ENCODE data around the gene C4orf50. TPM values are rescaled to one million over a fixed set of nuclear protein-coding genes. Genes with fewer than 3 reads are reported as not detected.

The C4orf50 gene
- total RNA-seq, 1 donor from 2014 or later: 0.09 TPM

DNA sequence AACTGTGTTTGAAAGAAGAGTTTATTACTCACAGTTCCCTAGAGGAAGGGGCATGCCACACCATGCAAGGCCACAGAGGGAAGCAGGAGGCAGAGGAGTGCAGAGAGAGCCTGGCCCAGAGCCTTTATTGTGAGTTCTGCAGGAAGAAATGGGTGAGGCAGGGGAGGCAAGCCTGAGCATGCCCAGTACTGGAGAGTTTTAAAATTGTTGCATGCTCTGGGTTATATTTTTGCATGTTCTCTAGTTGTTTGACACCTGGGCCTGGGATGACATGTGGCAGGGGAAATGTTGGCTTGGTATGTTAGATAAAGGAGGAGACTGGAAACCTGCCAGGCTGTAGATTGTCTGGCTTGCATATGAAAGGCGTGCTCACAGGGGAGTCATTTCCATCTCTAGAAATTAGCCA is 105.6 kb downstream of the C4orf50 start:
- DNase-seq (no peak), ATAC-seq (no peak)
- H3K27me3 ChIP-seq (ENCODE audit: low read depth): no peaks in the 10 kb centered on the region
- H3K4me1 ChIP-seq: peaks cover 6% of the 10 kb centered on the region
- H3K4me3 ChIP-seq: no peak overlapping the region
- intact Hi-C loops (cut with DNase I): no loop called here
- peaks cover 3% of the 10 kb centered on the region for H3K9me3 ChIP-seq
- H3K27ac ChIP-seq: no peak overlapping the region
- H3K36me3 ChIP-seq: no peaks in the 10 kb centered on the region
- TF ChIP-seq, protein P1, sequence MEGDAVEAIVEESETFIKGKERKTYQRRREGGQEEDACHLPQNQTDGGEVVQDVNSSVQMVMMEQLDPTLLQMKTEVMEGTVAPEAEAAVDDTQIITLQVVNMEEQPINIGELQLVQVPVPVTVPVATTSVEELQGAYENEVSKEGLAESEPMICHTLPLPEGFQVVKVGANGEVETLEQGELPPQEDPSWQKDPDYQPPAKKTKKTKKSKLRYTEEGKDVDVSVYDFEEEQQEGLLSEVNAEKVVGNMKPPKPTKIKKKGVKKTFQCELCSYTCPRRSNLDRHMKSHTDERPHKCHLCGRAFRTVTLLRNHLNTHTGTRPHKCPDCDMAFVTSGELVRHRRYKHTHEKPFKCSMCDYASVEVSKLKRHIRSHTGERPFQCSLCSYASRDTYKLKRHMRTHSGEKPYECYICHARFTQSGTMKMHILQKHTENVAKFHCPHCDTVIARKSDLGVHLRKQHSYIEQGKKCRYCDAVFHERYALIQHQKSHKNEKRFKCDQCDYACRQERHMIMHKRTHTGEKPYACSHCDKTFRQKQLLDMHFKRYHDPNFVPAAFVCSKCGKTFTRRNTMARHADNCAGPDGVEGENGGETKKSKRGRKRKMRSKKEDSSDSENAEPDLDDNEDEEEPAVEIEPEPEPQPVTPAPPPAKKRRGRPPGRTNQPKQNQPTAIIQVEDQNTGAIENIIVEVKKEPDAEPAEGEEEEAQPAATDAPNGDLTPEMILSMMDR (IDR thresholded peaks at IDR 0.05): no peak

DNA sequence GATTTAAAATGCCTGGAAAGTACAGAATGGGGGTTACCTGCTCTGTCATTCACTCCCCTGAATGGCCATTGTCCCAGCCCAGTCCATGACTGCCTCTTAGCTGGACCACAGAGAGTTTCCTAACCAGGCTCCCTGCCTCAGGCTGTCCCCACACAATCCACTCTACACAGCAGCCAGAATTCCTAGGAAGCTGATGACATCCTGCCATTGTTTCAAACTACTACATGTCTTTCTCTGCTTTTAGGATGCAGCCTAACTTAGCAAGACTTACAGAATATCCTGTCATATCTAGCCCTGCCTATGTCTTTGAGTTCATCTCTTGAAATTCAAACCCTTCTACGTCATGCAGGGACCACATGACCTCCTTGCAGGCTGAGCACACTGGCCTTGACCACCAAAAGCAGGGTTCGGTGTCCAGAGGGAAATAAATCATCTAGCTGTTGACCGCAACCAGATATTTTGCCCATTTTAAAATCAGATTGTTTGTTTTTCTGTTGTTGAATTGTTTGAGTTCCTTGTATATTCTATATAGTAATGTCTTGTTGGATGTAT is 109.3 kb downstream of the C4orf50 start:
- H3K9me3 ChIP-seq: peaks cover 5% of the 10 kb centered on the region
- DNase-seq (no peak), ATAC-seq (no peak)
- intact Hi-C loops (cut with DNase I): no loop called here
- peaks cover 6% of the 10 kb centered on the region for H3K4me1 ChIP-seq
- H3K27ac ChIP-seq: no peak overlapping the region
- H3K36me3 ChIP-seq: no peaks in the 10 kb centered on the region
- TF ChIP-seq, protein P1 (IDR thresholded peaks at IDR 0.05): no peak
- H3K27me3 ChIP-seq (ENCODE audit: low read depth): no peaks in the 10 kb centered on the region
- no peak overlapping the region for H3K4me3 ChIP-seq

DNA sequence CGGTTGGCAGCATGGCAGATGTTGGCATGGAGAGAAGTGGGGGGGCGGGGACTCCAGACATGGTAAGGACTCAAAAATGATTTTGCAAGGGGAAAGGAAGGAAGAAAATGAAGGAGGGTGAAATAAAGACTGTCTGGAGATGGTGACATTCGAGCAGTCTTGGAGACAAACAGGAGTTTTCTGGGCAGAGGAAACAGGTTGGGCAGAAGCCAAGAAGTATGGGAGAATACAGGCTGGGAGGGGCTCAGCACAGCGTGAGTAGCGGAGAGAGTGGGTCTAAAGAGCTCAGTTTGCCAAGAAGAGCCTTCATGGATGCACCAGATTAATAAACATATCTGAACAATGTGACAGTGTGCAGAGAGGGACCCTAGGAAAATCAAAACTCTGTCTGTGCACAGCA is 112.0 kb downstream of the C4orf50 start:
- H3K4me1 ChIP-seq: peaks cover 6% of the 10 kb centered on the region
- DNase-seq (no peak), ATAC-seq (no peak)
- TF ChIP-seq, protein P1 (IDR thresholded peaks at IDR 0.05): no peak
- intact Hi-C loops (cut with DNase I): no loop called here
- no peak overlapping the region for H3K27ac ChIP-seq
- H3K4me3 ChIP-seq: no peak overlapping the region
- H3K36me3 ChIP-seq: no peaks in the 10 kb centered on the region
- no peaks in the 10 kb centered on the region for H3K27me3 ChIP-seq (ENCODE audit: low read depth)
- peaks cover 5% of the 10 kb centered on the region for H3K9me3 ChIP-seq

DNA sequence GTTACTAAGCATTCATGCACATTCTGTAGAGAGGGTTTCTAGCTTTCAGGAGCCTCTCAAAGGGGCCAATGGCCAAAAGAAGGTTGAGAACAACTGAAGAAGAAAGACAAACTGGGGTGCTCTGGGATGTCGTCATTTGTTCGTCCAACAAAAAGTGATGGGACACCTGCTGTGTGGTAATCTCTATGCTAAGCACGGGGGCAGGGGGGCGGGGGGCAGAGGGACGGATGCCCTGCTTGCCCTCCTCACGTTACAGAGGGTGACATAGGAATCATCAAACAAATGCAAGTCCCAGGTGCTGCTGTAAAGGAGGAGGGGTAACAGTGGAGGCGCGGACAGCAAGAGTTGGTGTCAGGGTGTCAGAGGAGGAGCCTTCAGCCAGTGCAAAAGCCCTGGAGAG is 112.5 kb downstream of the C4orf50 start:
- intact Hi-C loops (cut with DNase I): no loop called here

DNA sequence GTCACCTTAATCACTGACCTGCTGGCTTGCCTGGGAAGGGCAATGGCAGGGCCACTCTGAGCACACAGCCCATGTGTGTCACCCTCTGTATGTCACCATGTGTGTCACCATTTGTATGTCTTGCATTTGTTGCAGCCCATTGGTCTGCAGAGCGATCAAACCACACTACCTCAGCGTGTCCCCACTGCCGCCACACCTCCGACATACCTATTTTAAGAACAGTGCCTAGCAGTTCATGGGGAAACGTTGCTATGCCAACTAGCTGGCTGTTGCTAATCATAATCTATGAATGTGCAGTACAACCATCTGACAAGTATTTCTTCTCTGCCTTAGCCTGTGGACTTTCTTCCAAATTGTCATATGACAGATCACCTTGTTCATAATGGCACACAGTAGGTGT is 117.4 kb downstream of the C4orf50 start:
- H3K36me3 ChIP-seq: no peaks in the 10 kb centered on the region
- H3K4me1 ChIP-seq: no peaks in the 10 kb centered on the region
- DNase-seq (no peak), ATAC-seq (no peak)
- peaks cover 24% of the 10 kb centered on the region for H3K27me3 ChIP-seq (ENCODE audit: low read depth)
- no peak overlapping the region for H3K27ac ChIP-seq
- intact Hi-C loops (cut with DNase I): no loop called here
- H3K4me3 ChIP-seq: no peak overlapping the region
- TF ChIP-seq, protein P1 (IDR thresholded peaks at IDR 0.05): no peak
- H3K9me3 ChIP-seq: peaks cover 4% of the 10 kb centered on the region

More for the DNA sequence above, 112.5 kb downstream of the C4orf50 start:
- no peak overlapping the region for H3K4me3 ChIP-seq
- H3K9me3 ChIP-seq: peaks cover 5% of the 10 kb centered on the region
- H3K27ac ChIP-seq: no peak overlapping the region
- TF ChIP-seq, protein P1 (IDR thresholded peaks at IDR 0.05): no peak
- ATAC-seq: no peak
- no peaks in the 10 kb centered on the region for H3K36me3 ChIP-seq
- no peak for DNase-seq
- peaks cover 6% of the 10 kb centered on the region for H3K4me1 ChIP-seq
- peaks cover 4% of the 10 kb centered on the region for H3K27me3 ChIP-seq (ENCODE audit: low read depth)
